Choroid plexus epithelial cell (primary cell): Measurements from ENCODE around the gene FER.

ENCODE experiments used
- DNase-seq: peaks from one replicate; pipeline ENCODE4 v3.0.0-alpha.2; 2010; ENCODE audit warnings: low read depth
- H3K4me3 ChIP-seq: 2 replicates; pipeline ENCODE4 v1.5.1; 2011; ENCODE audit warnings: low read depth, mild to moderate bottlenecking, control low read depth, low read length, moderate library complexity
- CTCF ChIP-seq: conservative IDR thresholded peaks from 2 replicates; pipeline ENCODE4 v1.5.1; 2011; ENCODE audit warnings: low read depth, mild to moderate bottlenecking, control low read depth, inconsistent platforms, low read length, moderate library complexity

The FER gene

GRCh38 chr5:109191153-109191558 lies 443.5 kb downstream of the FER start:
- peak; percentile 73 for DNase-seq
- no peak for TF ChIP-seq CTCF
- H3K4me3 ChIP-seq, result no peak overlapping the region

GRCh38 chr5:109192027-109192426 lies 444.3 kb downstream of the FER start:
- no peak for DNase-seq
- no peak overlapping the region for H3K4me3 ChIP-seq
- TF ChIP-seq CTCF, result no peak

- TF ChIP-seq CTCF, result no peak
Observed at GRCh38 chr5:109192555-109193281, 445.0 kb downstream of the FER start.

GRCh38 chr5:109195667-109196066 lies 448.0 kb downstream of the FER start:
- no peak for TF ChIP-seq CTCF
- no peak for DNase-seq
- H3K4me3 ChIP-seq, result no peak overlapping the region

More at GRCh38 chr5:109192555-109193281, 445.0 kb downstream of the FER start:
- H3K4me3 ChIP-seq, result no peak overlapping the region
- no peak for DNase-seq

GRCh38 chr5:109196087-109196822 lies 448.6 kb downstream of the FER start:
- no peak for TF ChIP-seq CTCF
- no peak overlapping the region for H3K4me3 ChIP-seq
- DNase-seq, result no peak

GRCh38 chr5:109196823-109197160 lies 449.1 kb downstream of the FER start:
- DNase-seq, result no peak
- no peak overlapping the region for H3K4me3 ChIP-seq
- TF ChIP-seq CTCF, result no peak

- DNase-seq, result no peak
- no peak for TF ChIP-seq CTCF
- no peak overlapping the region for H3K4me3 ChIP-seq
Observed at GRCh38 chr5:109199289-109199688, 451.6 kb downstream of the FER start.
